Posterior vena cava (tissue), 2 donors: Measurements from ENCODE around the gene IDH2. TPM values are rescaled to one million over a fixed set of nuclear protein-coding genes. Genes with fewer than 3 reads are reported as not detected.

Experiments
- DNase-seq: peaks from one replicate; pipeline ENCODE4 v3.0.0-alpha.2; 2020; ENCODE audit warnings: low spot score
- intact Hi-C, 2 donors: fragments of 100-400 bp; cut with DNase I; formaldehyde crosslinking; loops; one replicate each; pipeline versions ENCODE4 v1.14.1 to v1.14.2; 2022 to 2023
- total RNA-seq, 2 donors: library from RNA; stranded (reverse); fragmentation: NEBNext Ultra II Directional; extraction: Animal tissue kit (Norgen Biotek cat#: 25700); gene quantifications; one replicate each; pipeline ENCODE4 v1.2.1, GENCODE V29; 2021
- donor health status: DM: yes; HTN: yes; CAD: no.
- donor health status: DM: yes; HTN: yes; CAD: no.

Gene IDH2
- total RNA-seq, 2 donors from 2014 or later = 68.7 to 103 TPM

- intact Hi-C loops = no loop called here
Observed at GRCh38 chr15:90055182-90055581, 47.1 kb downstream of the IDH2 start.

GRCh38 chr15:90054618-90055097 is 47.6 kb downstream of the IDH2 start:
- no peak for DNase-seq
- intact Hi-C loops = loop anchor here in 1 of 2 donors (5.0 kb wide), 1 partner anchor 542 kb away; no protein-coding TSS in a partner anchor

More at GRCh38 chr15:90055182-90055581, 47.1 kb downstream of the IDH2 start:
- no peak for DNase-seq

- intact Hi-C loops = loop anchor here in 1 of 2 donors (5.0 kb wide), 1 partner anchor 542 kb away; no protein-coding TSS in a partner anchor
- DNase-seq = no peak
Observed at GRCh38 chr15:90053685-90054466, 48.4 kb downstream of the IDH2 start.

- intact Hi-C loops = loop anchor here in 1 of 2 donors (5.0 kb wide), 1 partner anchor 540 kb away; no protein-coding TSS in a partner anchor
Observed at GRCh38 chr15:90051874-90052273, 50.4 kb downstream of the IDH2 start.

GRCh38 chr15:90049666-90050604 is 52.3 kb downstream of the IDH2 start:
- peak; percentile 68 for DNase-seq
- intact Hi-C loops = loop anchor here in 1 of 2 donors (5.0 kb wide), 1 partner anchor 538 kb away; no protein-coding TSS in a partner anchor

More at GRCh38 chr15:90051874-90052273, 50.4 kb downstream of the IDH2 start:
- no peak for DNase-seq

- no peak for DNase-seq
- intact Hi-C loops = no loop called here
Observed at GRCh38 chr15:90049030-90049429, 53.2 kb downstream of the IDH2 start.

- intact Hi-C loops = no loop called here
- peak; percentile 41 for DNase-seq
Observed at GRCh38 chr15:90047956-90048575, 54.2 kb downstream of the IDH2 start.

GRCh38 chr15:90046911-90047392 is 55.3 kb downstream of the IDH2 start:
- intact Hi-C loops = no loop called here

GRCh38 chr15:90046289-90046688 is 56.0 kb downstream of the IDH2 start:
- intact Hi-C loops = no loop called here
- DNase-seq = no peak

More at GRCh38 chr15:90046911-90047392, 55.3 kb downstream of the IDH2 start:
- no peak for DNase-seq

GRCh38 chr15:90044916-90045371 is 57.3 kb downstream of the IDH2 start:
- intact Hi-C loops = no loop called here
- DNase-seq = no peak

- no peak for DNase-seq
- intact Hi-C loops = no loop called here
Observed at GRCh38 chr15:90044191-90044590, 58.1 kb downstream of the IDH2 start.

- no peak for DNase-seq
Observed at GRCh38 chr15:90043530-90044010, 58.7 kb downstream of the IDH2 start.

GRCh38 chr15:90042766-90043529 is 59.3 kb downstream of the IDH2 start:
- intact Hi-C loops = no loop called here
- peak; percentile 64 for DNase-seq

More at GRCh38 chr15:90043530-90044010, 58.7 kb downstream of the IDH2 start:
- intact Hi-C loops = no loop called here

- peak; percentile 54 for DNase-seq
- intact Hi-C loops = no loop called here
Observed at GRCh38 chr15:90042356-90042755, 59.9 kb downstream of the IDH2 start.

- peak; percentile 29 for DNase-seq
- intact Hi-C loops = no loop called here
Observed at GRCh38 chr15:90040618-90041017, 61.6 kb downstream of the IDH2 start.

GRCh38 chr15:90039996-90040395 is 62.3 kb downstream of the IDH2 start:
- peak; percentile 73 for DNase-seq

GRCh38 chr15:90038632-90039095 is 63.6 kb downstream of the IDH2 start:
- DNase-seq = peak; percentile 11

More at GRCh38 chr15:90039996-90040395, 62.3 kb downstream of the IDH2 start:
- intact Hi-C loops = no loop called here

More at GRCh38 chr15:90038632-90039095, 63.6 kb downstream of the IDH2 start:
- intact Hi-C loops = no loop called here
